ENCODE results near the gene HES7.

The HES7 gene

DNA sequence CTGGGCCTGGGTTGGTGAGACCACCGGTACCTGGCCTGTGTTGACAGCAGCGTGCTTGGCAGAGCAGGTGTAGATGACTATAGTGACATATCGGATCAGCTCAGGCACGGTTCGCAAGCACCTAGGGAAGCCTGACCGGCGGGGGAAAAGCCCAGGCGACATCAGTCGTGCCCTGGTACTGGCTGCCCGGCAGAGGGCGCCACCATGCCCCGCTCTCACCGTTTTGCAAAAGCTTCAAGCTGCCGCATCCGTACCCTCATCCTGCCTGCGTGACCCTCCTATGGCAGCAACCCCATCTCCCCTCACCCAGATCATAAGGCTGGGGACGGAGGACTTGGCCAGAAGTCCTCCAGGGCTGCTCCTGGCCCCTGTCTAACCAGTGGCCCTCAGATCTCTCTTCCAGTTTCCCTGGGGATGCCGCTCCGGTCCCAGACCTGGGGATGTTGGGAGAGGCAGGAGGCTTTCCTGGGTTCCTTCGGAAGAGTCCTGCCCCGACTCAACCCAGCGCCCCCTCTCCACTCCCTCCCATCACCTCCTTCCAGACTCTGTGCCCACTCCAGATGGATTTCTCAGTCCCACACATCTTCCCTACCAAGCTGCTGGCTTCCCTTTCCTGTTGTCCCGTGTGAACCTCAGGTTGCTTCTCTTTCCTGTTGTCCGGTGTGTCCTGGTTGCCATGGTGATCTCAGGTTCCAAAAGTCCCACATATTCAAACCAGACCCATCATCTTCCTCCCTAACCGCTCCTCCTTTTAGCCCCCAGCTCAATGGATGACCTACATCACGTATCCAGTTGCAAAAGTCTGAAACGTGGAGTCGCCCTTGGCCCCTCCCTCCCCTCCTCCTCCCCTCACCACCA, 50.0 kb downstream of the HES7 start:
- DNase-seq (ENCODE audit: low read depth in 2 of 2), result peak; percentile 82 to 85

DNA sequence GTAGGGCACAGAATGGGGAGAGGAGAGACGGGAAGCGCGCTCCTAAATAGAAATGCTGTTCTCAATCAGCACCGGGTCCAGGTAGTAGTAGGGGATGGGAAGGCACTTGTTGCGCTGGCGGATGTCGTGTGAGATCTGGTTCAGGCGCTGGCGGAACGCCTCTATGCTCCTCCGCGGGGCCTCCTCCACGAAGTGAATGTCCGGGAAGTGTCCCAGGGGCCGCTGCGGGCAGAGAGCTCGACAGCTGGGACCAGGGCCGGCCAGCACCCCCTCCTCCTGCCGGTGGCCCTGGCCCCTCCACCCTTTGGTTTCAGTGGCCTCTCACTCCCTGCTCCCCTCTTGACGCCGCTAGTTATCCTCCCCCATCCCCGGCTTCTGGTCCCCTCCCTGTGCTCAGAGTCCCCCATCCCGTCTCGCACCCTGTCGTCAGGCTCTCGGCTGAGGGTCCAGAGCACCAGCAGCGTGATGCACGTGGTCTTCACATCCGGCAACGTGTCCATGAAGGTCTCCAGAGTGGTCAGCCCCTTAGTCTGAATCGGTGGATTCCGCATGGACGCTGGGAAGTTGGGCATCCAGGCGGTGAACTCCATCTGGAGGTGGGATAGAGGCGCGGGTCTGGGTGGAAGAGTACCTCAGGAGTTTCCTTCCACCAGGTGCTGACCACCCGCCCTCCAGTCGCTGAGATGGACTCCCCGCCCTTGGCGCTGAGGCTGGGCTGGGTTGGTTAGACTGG, 51.0 kb downstream of the HES7 start:
- DNase-seq (ENCODE audit: low read depth in 2 of 2), result no peak

DNA sequence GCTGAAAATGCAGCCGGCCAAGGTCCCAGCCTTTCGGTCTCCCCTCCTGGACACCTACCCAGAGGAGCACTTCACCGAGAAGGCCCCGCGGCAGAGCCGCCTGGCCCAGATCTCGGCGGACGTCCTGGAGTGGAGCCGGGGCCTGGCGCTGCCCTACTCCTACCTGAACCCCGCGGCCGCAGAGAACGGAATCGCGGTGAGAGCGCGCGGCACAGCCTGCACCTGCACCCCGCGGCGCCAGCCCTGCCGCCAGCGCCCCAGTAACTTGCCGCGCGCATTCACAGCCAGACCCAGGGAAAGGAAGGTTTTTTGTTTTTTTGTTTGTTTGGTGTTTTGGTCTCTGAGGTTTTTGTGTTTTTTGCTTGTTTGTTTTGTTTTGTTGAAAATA, 51.6 kb downstream of the HES7 start:
- DNase-seq (ENCODE audit: low read depth in 2 of 2), result no peak

DNA sequence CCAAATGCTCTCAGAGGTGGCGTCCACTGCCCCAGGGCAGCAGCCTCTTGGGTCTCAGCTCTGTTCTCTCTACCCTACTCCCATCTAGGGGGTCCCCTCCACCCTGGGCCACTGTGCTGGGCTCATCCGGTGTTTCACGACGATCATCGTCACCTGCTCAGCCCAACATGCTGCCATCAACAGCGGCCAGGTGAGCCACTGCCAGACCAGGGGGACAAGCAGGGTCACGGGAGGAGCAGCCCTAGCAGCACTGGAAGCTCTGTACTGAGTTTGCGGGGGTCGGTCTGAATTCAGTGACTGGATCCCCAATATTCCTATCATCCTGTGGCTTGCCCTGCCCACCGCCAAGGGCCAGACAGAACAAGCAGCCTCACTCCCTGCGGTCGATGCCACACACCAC, 52.4 kb downstream of the HES7 start:
- no peak for DNase-seq (ENCODE audit: low read depth in 2 of 2)
